Hypothalamus (tissue), 51 donors: Measurements from ENCODE around the gene SUV39H1.

Experiments
- DNase-seq, 51 donors: peaks; one replicate each; lab custom pipeline; 2025; lab: John Stamatoyannopoulos, UW

SUV39H1 gene

GRCh38 chrX:48711929-48712505, 15.5 kb downstream of the SUV39H1 start:
- no peak for DNase-seq

- DNase-seq = no peak
Measured at GRCh38 chrX:48713847-48714246, 17.3 kb downstream of the SUV39H1 start.

- DNase-seq = no peak
Measured at GRCh38 chrX:48714573-48714972, 18.0 kb downstream of the SUV39H1 start.

GRCh38 chrX:48715072-48715471, 18.5 kb downstream of the SUV39H1 start:
- no peak for DNase-seq

GRCh38 chrX:48715876-48716502, 19.5 kb downstream of the SUV39H1 start:
- DNase-seq = no peak

GRCh38 chrX:48719958-48720357, 23.4 kb downstream of the SUV39H1 start:
- no peak for DNase-seq

GRCh38 chrX:48720577-48721250, 24.2 kb downstream of the SUV39H1 start:
- DNase-seq = no peak

GRCh38 chrX:48721916-48722315, 25.4 kb downstream of the SUV39H1 start:
- DNase-seq = no peak

GRCh38 chrX:48726596-48726995, 30.1 kb downstream of the SUV39H1 start:
- no peak for DNase-seq

- DNase-seq = no peak
Measured at GRCh38 chrX:48728653-48729052, 32.1 kb downstream of the SUV39H1 start.

- no peak for DNase-seq
Measured at GRCh38 chrX:48736303-48736702, 39.8 kb downstream of the SUV39H1 start.

- DNase-seq = no peak
Measured at GRCh38 chrX:48736878-48737212, 40.3 kb downstream of the SUV39H1 start.

GRCh38 chrX:48737213-48737938, 40.8 kb downstream of the SUV39H1 start:
- peak; percentile 36 to 93 (median 82) for DNase-seq

- no peak for DNase-seq
Measured at GRCh38 chrX:48737940-48738339, 41.4 kb downstream of the SUV39H1 start.

GRCh38 chrX:48741834-48742233, 45.3 kb downstream of the SUV39H1 start:
- DNase-seq = no peak

- no peak for DNase-seq
Measured at GRCh38 chrX:48745222-48745621, 48.7 kb downstream of the SUV39H1 start.

GRCh38 chrX:48747415-48748016, 51.0 kb downstream of the SUV39H1 start:
- DNase-seq = no peak

GRCh38 chrX:48749182-48749581, 52.6 kb downstream of the SUV39H1 start:
- DNase-seq = no peak

- DNase-seq = no peak
Measured at GRCh38 chrX:48751343-48751742, 54.8 kb downstream of the SUV39H1 start.

- DNase-seq = no peak
Measured at GRCh38 chrX:48752498-48752897, 56.0 kb downstream of the SUV39H1 start.

GRCh38 chrX:48753708-48754228, 57.2 kb downstream of the SUV39H1 start:
- no peak for DNase-seq
